Measurements from ENCODE around the gene PRRG3.

PRRG3 gene

DNA sequence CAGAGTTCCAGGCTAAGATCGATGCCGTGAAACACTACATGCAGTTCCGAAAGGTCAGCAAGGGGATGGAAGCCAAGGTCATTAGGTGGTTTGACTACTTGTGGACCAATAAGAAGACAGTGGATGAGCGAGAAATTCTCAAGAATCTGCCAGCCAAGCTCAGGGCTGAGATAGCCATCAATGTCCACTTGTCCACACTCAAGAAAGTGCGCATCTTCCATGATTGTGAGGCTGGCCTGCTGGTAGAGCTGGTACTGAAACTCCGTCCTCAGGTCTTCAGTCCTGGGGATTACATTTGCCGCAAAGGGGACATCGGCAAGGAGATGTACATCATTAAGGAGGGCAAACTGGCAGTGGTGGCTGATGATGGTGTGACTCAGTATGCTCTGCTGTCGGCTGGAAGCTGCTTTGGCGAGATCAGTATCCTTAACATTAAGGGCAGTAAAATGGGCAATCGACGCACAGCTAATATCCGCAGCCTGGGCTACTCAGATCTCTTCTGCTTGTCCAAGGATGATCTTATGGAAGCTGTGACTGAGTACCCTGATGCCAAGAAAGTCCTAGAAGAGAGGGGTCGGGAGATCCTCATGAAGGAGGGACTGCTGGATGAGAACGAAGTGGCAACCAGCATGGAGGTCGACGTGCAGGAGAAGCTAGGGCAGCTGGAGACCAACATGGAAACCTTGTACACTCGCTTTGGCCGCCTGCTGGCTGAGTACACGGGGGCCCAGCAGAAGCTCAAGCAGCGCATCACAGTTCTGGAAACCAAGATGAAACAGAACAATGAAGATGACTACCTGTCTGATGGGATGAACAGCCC lies 48.6 kb downstream of the PRRG3 start:
- no peak for DNase-seq (ENCODE audit: low spot score)

DNA sequence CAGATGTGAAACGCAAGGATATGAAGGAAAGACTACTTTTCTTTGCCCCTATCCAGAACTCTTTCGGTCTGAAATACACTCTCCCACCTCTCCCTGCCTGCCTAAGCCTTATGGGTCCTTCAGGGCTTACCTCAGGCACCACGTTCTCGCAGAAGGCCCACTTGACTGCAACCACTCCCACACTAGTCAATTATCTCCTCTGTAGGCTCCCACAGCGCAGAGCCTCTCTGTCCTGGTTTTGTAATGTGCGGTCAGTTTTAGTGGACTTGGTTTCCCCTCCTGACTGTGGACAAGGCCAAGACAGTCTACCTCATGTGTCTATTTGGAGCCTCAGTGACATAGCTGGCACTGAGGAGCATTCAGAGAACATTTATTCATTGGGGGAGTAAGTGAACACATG lies 50.4 kb downstream of the PRRG3 start:
- DNase-seq (ENCODE audit: low spot score), result no peak

DNA sequence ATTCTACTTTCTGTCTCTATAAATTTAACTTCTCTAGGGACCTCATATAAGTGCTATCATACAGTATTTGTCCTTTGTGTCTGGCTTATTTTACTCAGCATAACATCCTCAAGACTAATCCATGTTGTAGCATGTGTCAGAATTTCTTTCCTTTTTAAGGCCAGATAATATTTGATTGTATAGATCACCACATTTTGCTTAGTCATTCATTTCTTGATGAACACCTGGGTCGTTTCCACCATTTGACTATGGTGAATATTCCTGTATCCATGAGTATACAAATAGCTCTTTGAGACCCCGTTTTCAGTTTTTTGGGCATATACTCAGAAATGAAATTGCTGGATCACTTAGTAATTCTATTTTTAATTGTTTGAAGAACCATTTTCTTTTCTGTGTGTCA lies 51.2 kb downstream of the PRRG3 start:
- no peak for DNase-seq (ENCODE audit: low spot score)

DNA sequence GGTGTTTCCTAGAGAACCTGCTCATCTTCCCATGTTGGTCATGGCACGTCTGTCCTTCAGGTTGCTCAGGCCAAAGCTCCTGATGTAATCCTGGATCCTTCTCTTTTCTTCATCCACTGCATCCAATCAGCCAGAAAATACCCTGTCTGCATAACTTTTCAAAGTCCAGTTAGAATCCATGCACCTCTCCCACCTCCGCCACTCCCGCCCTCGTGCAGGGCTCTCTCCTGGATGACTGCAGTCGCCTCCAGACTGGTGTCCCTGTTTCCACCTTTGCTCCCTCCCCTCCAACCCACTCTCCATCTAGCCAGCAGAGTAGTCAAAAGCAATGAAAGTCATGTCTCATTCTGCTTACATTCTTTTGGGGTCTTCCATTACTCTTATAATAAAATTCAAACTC lies 55.3 kb downstream of the PRRG3 start:
- DNase-seq (ENCODE audit: low spot score), result no peak

DNA sequence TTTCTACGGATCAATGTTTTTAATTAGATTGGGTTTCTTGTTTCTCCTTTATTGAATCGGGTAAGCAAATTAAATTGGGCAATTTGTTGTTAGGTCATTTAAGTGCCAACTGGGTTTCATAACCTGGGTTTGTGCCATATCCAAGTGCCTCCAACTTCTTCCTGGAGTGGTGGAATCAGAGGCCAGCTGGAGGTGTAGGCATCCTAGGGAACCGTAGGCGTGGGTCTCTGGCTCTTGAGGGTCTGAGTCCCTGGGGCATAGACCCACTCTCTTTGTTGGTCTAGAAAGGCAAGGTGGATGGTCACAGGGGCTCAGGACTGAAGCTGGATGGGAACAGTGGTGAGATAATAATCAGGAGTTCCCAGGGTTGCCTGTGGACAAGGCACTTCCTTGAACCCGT lies 57.6 kb downstream of the PRRG3 start:
- DNase-seq (ENCODE audit: low spot score), result no peak

DNA sequence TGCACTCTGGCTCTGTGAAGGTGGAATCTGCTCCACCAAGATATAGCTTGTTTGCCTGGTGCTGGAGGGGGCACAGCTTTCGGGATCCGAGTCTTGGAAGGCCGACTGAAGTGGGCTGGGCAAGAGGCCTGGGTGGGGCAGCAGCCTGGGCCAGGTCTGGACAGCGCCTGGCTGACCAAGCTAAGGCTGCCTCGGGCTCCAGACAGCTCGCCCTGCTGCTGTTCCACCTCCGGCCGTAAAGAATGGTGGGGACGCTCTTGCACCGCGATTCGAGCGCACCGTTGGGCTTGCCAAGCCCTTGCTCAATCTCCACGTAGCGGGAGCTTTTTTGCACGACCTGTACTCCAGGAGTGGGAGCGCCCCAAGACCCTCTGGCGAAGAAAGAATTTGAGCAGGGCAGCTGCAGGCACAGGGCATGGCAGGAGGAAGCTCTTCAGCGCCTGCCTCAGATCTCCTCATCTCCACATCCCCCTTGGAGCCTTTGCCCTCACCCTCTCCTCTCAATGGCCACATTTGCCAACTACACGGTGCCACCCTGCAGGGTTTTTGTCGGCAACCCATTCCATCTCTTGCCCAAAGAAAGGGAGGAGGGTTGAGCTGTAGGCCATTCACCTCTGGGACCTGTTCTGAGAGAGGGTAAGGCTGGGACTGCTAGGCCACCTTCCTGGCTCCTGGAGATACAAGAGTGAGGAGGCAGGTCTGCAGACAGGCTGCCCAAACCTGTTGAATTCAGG lies 58.2 kb downstream of the PRRG3 start:
- peak; percentile 27 for DNase-seq (ENCODE audit: low spot score)

DNA sequence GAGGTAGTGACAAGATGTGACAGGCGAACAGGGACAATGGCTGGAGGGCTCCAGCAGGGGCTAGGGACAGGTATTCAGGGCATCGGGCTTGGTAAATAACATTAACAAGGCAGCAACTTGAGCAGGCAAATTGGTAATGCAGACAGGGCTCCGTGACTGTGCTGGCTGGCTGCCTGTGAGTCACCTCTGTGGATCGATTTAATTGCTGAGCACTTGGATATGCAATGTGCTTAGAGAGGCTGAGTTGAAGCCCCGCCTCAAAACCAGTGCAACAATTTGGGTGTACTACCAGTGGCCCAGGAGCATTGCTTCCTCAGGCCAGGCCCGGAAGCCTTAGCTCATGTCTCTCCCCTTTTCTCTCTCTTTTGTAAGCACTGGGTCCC lies 58.8 kb downstream of the PRRG3 start:
- DNase-seq (ENCODE audit: low spot score), result no peak

DNA sequence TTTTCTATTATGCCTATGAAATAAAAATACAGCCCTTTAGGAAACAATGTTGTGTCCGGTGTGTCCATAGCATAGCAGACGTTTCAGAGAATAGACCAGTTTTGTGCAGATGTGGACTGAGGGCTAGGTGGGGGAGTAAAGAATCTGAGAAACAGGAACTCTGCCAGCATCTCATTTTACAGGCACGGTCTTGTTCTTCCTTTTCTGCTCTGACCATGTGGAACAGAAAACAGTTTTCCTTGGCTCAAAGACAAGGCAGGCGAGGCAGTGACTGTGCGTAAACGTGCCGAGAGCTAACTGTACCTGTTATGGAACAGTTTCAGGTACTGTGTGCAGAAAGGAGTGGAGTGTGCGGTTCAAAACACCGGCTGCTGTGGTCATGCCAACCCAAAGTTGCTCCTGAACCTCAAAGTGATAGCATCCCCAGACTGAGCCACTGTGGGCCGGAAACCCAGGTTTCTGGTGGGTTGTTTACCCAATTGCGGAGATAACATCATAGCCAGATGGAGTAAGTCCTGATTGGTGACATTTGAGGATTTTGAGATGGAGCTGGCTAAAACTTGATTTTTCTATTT lies 59.5 kb downstream of the PRRG3 start:
- DNase-seq (ENCODE audit: low spot score), result no peak
